Mesendoderm (in vitro differentiated cells): Measurements from ENCODE around the gene CPXM1.

Experiments
- DNase-seq: peaks from one replicate; pipeline ENCODE4 v3.0.0; 2013
- H2AK5ac ChIP-seq: 2 replicates; pipeline ENCODE4 v1.6.1; 2013; ENCODE audit warnings: low read length, inconsistent platforms
- H2BK120ac ChIP-seq: 2 replicates; pipeline ENCODE4 v1.6.1; 2013; ENCODE audit warnings: low read depth, mild to moderate bottlenecking, low read length, moderate library complexity, mixed read lengths
- H2BK15ac ChIP-seq: replicated peaks from 2 replicates; pipeline ENCODE4 v1.6.1; 2013; ENCODE audit warnings: low read depth, mild to moderate bottlenecking, moderate library complexity
- H2BK5ac ChIP-seq: 2 replicates; pipeline ENCODE4 v1.6.1; 2013; ENCODE audit warnings: low read length, inconsistent platforms
- H3K18ac ChIP-seq: 2 replicates; pipeline ENCODE4 v1.6.1; 2013; ENCODE audit warnings: mild to moderate bottlenecking, low read length, mixed read lengths
- H3K23ac ChIP-seq: one replicate; pipeline ENCODE4 v1.6.1; 2013; ENCODE audit warnings: low read length
- H3K27ac ChIP-seq: 2 replicates; pipeline ENCODE4 v1.5.1; 2013; ENCODE audit warnings: low read depth, mild to moderate bottlenecking, inconsistent platforms, low read length, moderate library complexity
- H3K27me3 ChIP-seq: 2 replicates; pipeline ENCODE4 v1.6.1; 2013; ENCODE audit warnings: low read length, control low read depth, mild to moderate bottlenecking, inconsistent platforms; ENCODE audit not compliant: insufficient read depth, poor library complexity
- H3K36me3 ChIP-seq: 2 replicates; pipeline ENCODE4 v1.6.1; 2013; ENCODE audit warnings: low read length, inconsistent platforms; ENCODE audit not compliant: control insufficient read depth, insufficient read depth
- H3K4ac ChIP-seq: one replicate; pipeline ENCODE4 v1.6.1; 2013; ENCODE audit warnings: low read depth, mild to moderate bottlenecking, low read length, moderate library complexity
- H3K4me1 ChIP-seq: 2 replicates; pipeline ENCODE4 v1.6.1; 2013; ENCODE audit warnings: low read depth, low read length, inconsistent platforms; ENCODE audit not compliant: control insufficient read depth
- H3K4me2 ChIP-seq: 2 replicates; pipeline ENCODE4 v1.6.1; 2013; ENCODE audit warnings: low read length
- H3K4me3 ChIP-seq: 2 replicates; pipeline ENCODE4 v1.5.1; 2013; ENCODE audit warnings: mild to moderate bottlenecking, low read length
- H3K56ac ChIP-seq: one replicate; pipeline ENCODE4 v1.6.1; 2013; ENCODE audit warnings: low read length
- H3K79me1 ChIP-seq: 2 replicates; pipeline ENCODE4 v1.6.1; 2013; ENCODE audit warnings: low read length, inconsistent platforms
- H3K79me2 ChIP-seq: 2 replicates; pipeline ENCODE4 v1.6.1; 2013; ENCODE audit warnings: mild to moderate bottlenecking, low read length; ENCODE audit not compliant: control insufficient read depth, insufficient read depth
- H3K9ac ChIP-seq: 2 replicates; pipeline ENCODE4 v1.6.1; 2013; ENCODE audit warnings: low read length, inconsistent platforms
- H4K5ac ChIP-seq: one replicate; pipeline ENCODE4 v1.6.1; 2013; ENCODE audit warnings: low read length
- H4K8ac ChIP-seq: one replicate; pipeline ENCODE4 v1.6.1; 2013; ENCODE audit warnings: low read depth, mild to moderate bottlenecking, control low read depth, low read length, moderate library complexity
- WGBS: extraction: QIAGEN DNeasy Blood & Tissue Kit; methylation state at CpG from one replicate; pipeline ENCODE4 v1.1.7; 2013; ENCODE audit warnings: low lambda C conversion rate, missing lambda C conversion rate; ENCODE audit not compliant: insufficient coverage; ENCODE audit errors: extremely low coverage; 5-methylcytosine and 5-hydroxymethylcytosine counted together

CPXM1 gene

GRCh38 chr20:2748551-2749342, 51.7 kb downstream of the CPXM1 start:
- Histone ChIP-seq H3K9ac (no peak overlapping the region), H2BK15ac (no peak overlapping the region), H2AK5ac (no peak overlapping the region), H3K36me3 (no peaks in the 10 kb centered on the region), H3K27ac (no peak overlapping the region), H3K4ac (no peak overlapping the region), H3K56ac (no peak overlapping the region), H3K4me1 (no peaks in the 10 kb centered on the region), H3K27me3 (peaks cover 49% of the 10 kb centered on the region), H4K8ac (no peak overlapping the region), H2BK120ac (no peak overlapping the region), H3K79me1 (no peaks in the 10 kb centered on the region), H2BK5ac (no peak overlapping the region), H3K79me2 (no peaks in the 10 kb centered on the region), H3K4me3 (no peak overlapping the region), H4K5ac (no peak overlapping the region), H3K4me2 (no peak overlapping the region), H3K18ac (no peak overlapping the region), H3K23ac (no peak overlapping the region)
- no CpG with 5 or more reads among the region's 10 CpGs for WGBS
- no peak for DNase-seq

GRCh38 chr20:2747676-2748235, 52.7 kb downstream of the CPXM1 start:
- 100% methylated on average over 2 of the region's 8 CpGs for WGBS
- H3K9ac ChIP-seq: no peak overlapping the region
- no peak overlapping the region for H3K18ac ChIP-seq
- H3K79me2 ChIP-seq: no peaks in the 10 kb centered on the region
- no peak overlapping the region for H3K4me3 ChIP-seq
- H4K5ac ChIP-seq: no peak overlapping the region
- no peak overlapping the region for H2BK5ac ChIP-seq
- no peak overlapping the region for H3K23ac ChIP-seq
- no peak overlapping the region for H3K27ac ChIP-seq
- no peak overlapping the region for H2BK120ac ChIP-seq
- no peak overlapping the region for H2AK5ac ChIP-seq
- H3K36me3 ChIP-seq: no peaks in the 10 kb centered on the region
- no peaks in the 10 kb centered on the region for H3K4me1 ChIP-seq
- no peak for DNase-seq
- no peak overlapping the region for H3K56ac ChIP-seq
- no peak overlapping the region for H2BK15ac ChIP-seq
- no peak overlapping the region for H4K8ac ChIP-seq
- no peak overlapping the region for H3K4ac ChIP-seq
- no peak overlapping the region for H3K4me2 ChIP-seq
- H3K79me1 ChIP-seq: no peaks in the 10 kb centered on the region
- H3K27me3 ChIP-seq: peaks cover 44% of the 10 kb centered on the region

GRCh38 chr20:2746636-2747265, 53.7 kb downstream of the CPXM1 start:
- H4K8ac ChIP-seq: no peak overlapping the region
- H3K9ac ChIP-seq: no peak overlapping the region
- H2BK15ac ChIP-seq: no peak overlapping the region
- H3K56ac ChIP-seq: no peak overlapping the region
- H3K36me3 ChIP-seq: no peaks in the 10 kb centered on the region
- no peaks in the 10 kb centered on the region for H3K79me2 ChIP-seq
- H2BK120ac ChIP-seq: no peak overlapping the region
- no peak overlapping the region for H3K4me2 ChIP-seq
- peaks cover 38% of the 10 kb centered on the region for H3K27me3 ChIP-seq
- no peak overlapping the region for H3K23ac ChIP-seq
- H3K27ac ChIP-seq: no peak overlapping the region
- H3K4me1 ChIP-seq: no peaks in the 10 kb centered on the region
- no peak overlapping the region for H3K18ac ChIP-seq
- H2AK5ac ChIP-seq: no peak overlapping the region
- no peak for DNase-seq
- WGBS: no CpG with 5 or more reads among the region's 8 CpGs
- H3K4me3 ChIP-seq: no peak overlapping the region
- no peak overlapping the region for H2BK5ac ChIP-seq
- no peaks in the 10 kb centered on the region for H3K79me1 ChIP-seq
- no peak overlapping the region for H3K4ac ChIP-seq
- no peak overlapping the region for H4K5ac ChIP-seq

GRCh38 chr20:2745936-2746635, 54.3 kb downstream of the CPXM1 start:
- no peaks in the 10 kb centered on the region for H3K36me3 ChIP-seq
- H3K23ac ChIP-seq: no peak overlapping the region
- no peak overlapping the region for H3K4me2 ChIP-seq
- H2BK5ac ChIP-seq: no peak overlapping the region
- H3K79me1 ChIP-seq: no peaks in the 10 kb centered on the region
- no peak overlapping the region for H2AK5ac ChIP-seq
- no peak overlapping the region for H4K8ac ChIP-seq
- no peak overlapping the region for H3K4me3 ChIP-seq
- H3K9ac ChIP-seq: no peak overlapping the region
- DNase-seq: no peak
- no CpG with 5 or more reads among the region's 4 CpGs for WGBS
- no peak overlapping the region for H2BK120ac ChIP-seq
- H3K56ac ChIP-seq: no peak overlapping the region
- no peak overlapping the region for H3K4ac ChIP-seq
- H3K27me3 ChIP-seq: peaks cover 33% of the 10 kb centered on the region
- no peak overlapping the region for H3K27ac ChIP-seq
- H3K4me1 ChIP-seq: no peaks in the 10 kb centered on the region
- no peaks in the 10 kb centered on the region for H3K79me2 ChIP-seq
- H2BK15ac ChIP-seq: no peak overlapping the region
- H3K18ac ChIP-seq: no peak overlapping the region
- no peak overlapping the region for H4K5ac ChIP-seq

- H2BK15ac ChIP-seq: no peak overlapping the region
- no peak overlapping the region for H3K9ac ChIP-seq
- no peak overlapping the region for H2BK5ac ChIP-seq
- H2AK5ac ChIP-seq: no peak overlapping the region
- no peak overlapping the region for H3K4ac ChIP-seq
- H3K4me1 ChIP-seq: no peaks in the 10 kb centered on the region
- H2BK120ac ChIP-seq: no peak overlapping the region
- H4K5ac ChIP-seq: no peak overlapping the region
- no CpG with 5 or more reads among the region's 12 CpGs for WGBS
- H3K27me3 ChIP-seq: peaks cover 26% of the 10 kb centered on the region
- H3K56ac ChIP-seq: no peak overlapping the region
- no peak overlapping the region for H3K23ac ChIP-seq
- H3K79me2 ChIP-seq: no peaks in the 10 kb centered on the region
- H3K36me3 ChIP-seq: no peaks in the 10 kb centered on the region
- H3K79me1 ChIP-seq: no peaks in the 10 kb centered on the region
- no peak overlapping the region for H3K27ac ChIP-seq
- H4K8ac ChIP-seq: no peak overlapping the region
- no peak overlapping the region for H3K4me3 ChIP-seq
- DNase-seq: peak; percentile 53
- no peak overlapping the region for H3K18ac ChIP-seq
- no peak overlapping the region for H3K4me2 ChIP-seq
These were observed 55.1 kb downstream of the CPXM1 start for GRCh38 chr20:2745060-2745910.
